OCI-LY1 (cell line): Measurements from ENCODE around the gene ANKRD24.
"Not testable (repeated sequence)": the region's sequence is repeated elsewhere in the genome, so short reads cannot be mapped to it uniquely, and the experiment has no call there.

Experiments
- H2AFZ ChIP-seq: fragments of 200-600 bp; sonication (generic), shearing (Covaris generic); 2 replicates; pipeline ENCODE4 v1.6.0; 2014; ENCODE audit warnings: antibody characterized with exemption, mild to moderate bottlenecking, low read length
- H3F3A ChIP-seq: fragments of 200-600 bp; sonication (generic), shearing (Covaris generic); 2 replicates; pipeline ENCODE4 v1.6.0; 2014; ENCODE audit warnings: mild to moderate bottlenecking, antibody characterized with exemption, low read length, moderate library complexity; ENCODE audit not compliant: insufficient read depth
- H3K27ac ChIP-seq: fragments of 200-600 bp; sonication (generic); 2 replicates; pipeline ENCODE4 v1.5.1; 2014; ENCODE audit warnings: low read length, mixed run types, mild to moderate bottlenecking, low read depth; ENCODE audit not compliant: poor library complexity, severe bottlenecking
- H3K27me3 ChIP-seq: fragments of 200-600 bp; sonication (generic); 2 replicates; pipeline ENCODE4 v1.6.0; 2014; ENCODE audit warnings: antibody characterized with exemption, mild to moderate bottlenecking, low read length, moderate library complexity; ENCODE audit not compliant: insufficient read depth
- H3K36me3 ChIP-seq: fragments of 200-600 bp; sonication (generic); 2 replicates; pipeline ENCODE4 v1.6.1; 2014; ENCODE audit warnings: mild to moderate bottlenecking, antibody characterized with exemption, low read length, moderate library complexity, mixed read lengths; ENCODE audit not compliant: insufficient read depth
- H3K4me1 ChIP-seq: fragments of 200-600 bp; sonication (generic); 2 replicates; pipeline ENCODE4 v1.5.1; 2014; ENCODE audit warnings: mild to moderate bottlenecking, low read length, moderate library complexity; ENCODE audit not compliant: insufficient read depth, severe bottlenecking
- H3K4me2 ChIP-seq: fragments of 200-600 bp; sonication (generic), shearing (Covaris generic); 2 replicates; pipeline ENCODE4 v1.6.1; 2014; ENCODE audit warnings: low read length
- H3K4me3 ChIP-seq: fragments of 200-600 bp; sonication (generic); 2 replicates; pipeline ENCODE4 v1.5.1; 2014; ENCODE audit warnings: low read length, low read depth, mild to moderate bottlenecking, mixed read lengths; ENCODE audit not compliant: poor library complexity, severe bottlenecking
- H3K79me2 ChIP-seq: fragments of 200-600 bp; shearing (Covaris generic); 2 replicates; pipeline ENCODE4 v1.6.1; 2016; ENCODE audit warnings: mixed run types, low read length, mixed read lengths; ENCODE audit not compliant: insufficient read depth
- H3K9ac ChIP-seq: fragments of 200-600 bp; sonication (generic), shearing (Covaris generic); 2 replicates; pipeline ENCODE4 v1.6.1; 2014; ENCODE audit warnings: mild to moderate bottlenecking, low read length, mixed read lengths
- H3K9me2 ChIP-seq: fragments of 200-600 bp; sonication (generic), shearing (Covaris generic); 2 replicates; pipeline ENCODE4 v1.6.1; 2014; ENCODE audit warnings: low read depth, mild to moderate bottlenecking, low read length, mixed read lengths
- H3K9me3 ChIP-seq: fragments of 200-600 bp; shearing (Covaris generic); 2 replicates; pipeline ENCODE4 v1.6.1; 2014; ENCODE audit warnings: low read length, mixed read lengths
- H4K20me1 ChIP-seq: fragments of 200-600 bp; sonication (generic), shearing (Covaris generic); 2 replicates; pipeline ENCODE4 v1.6.0; 2016; ENCODE audit warnings: mild to moderate bottlenecking, low read length; ENCODE audit not compliant: insufficient read depth
- EZH2 ChIP-seq: fragments of 200-600 bp; sonication (generic), shearing (Covaris generic); IDR thresholded peaks from 2 replicates; pipeline ENCODE4 v1.8.0; 2017; ENCODE audit warnings: borderline replicate concordance, mixed run types, mild to moderate bottlenecking, antibody characterized with exemption, low read length, moderate library complexity, mixed read lengths
- TF ChIP-seq, protein P1 (sequence below): fragments of 200-600 bp; sonication (generic), shearing (Covaris generic); IDR thresholded peaks from 2 replicates; pipeline ENCODE4 v1.5.1; 2017; ENCODE audit warnings: mild to moderate bottlenecking, antibody characterized with exemption, low read length, moderate library complexity, mixed read lengths

Gene ANKRD24

DNA sequence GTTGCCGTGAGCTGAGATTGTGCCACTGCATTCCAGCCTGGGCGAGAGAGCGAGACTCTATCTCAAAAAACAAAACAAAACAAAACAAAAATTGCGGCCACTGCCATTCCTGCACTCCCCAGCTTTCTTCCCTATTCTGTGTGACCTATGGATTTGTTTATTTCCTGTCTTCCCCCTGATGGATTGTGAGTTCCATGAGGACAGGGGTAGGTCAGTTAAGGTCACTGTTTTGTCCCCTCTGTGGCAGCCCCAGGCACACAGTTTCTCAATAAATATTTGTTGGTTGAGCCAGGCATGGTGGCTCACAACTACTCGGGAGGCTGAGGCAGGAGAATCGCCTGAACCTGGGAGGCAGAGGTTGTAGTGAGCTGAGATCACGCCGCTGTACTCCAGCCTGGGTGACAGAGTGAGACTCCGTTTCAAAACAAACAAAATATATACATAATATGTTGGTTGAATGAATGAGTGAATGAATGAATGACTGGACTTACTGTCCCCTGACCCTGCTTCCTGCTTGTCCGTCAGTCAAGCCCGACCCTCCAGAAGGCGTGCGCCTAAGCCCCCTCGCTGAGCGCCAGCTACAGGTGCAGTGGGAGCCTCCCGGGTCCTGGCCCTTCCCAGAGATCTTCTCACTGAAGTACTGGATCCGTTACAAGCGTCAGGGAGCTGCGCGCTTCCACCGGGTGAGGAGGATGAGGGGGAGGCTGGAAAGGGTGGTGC, 51.8 kb downstream of the ANKRD24 start:
- Histone ChIP-seq H3K27ac (no peak overlapping the region), H3F3A (no peaks in the 10 kb centered on the region), H2AFZ (no peak overlapping the region), H3K4me3 (no peak overlapping the region), H3K9ac (no peak overlapping the region), H3K27me3 (no peaks in the 10 kb centered on the region), H3K4me1 (no peaks in the 10 kb centered on the region), H3K9me3 (no peaks in the 10 kb centered on the region), H3K4me2 (no peak overlapping the region), H4K20me1 (no peaks in the 10 kb centered on the region), H3K79me2 (no peaks in the 10 kb centered on the region), H3K9me2 (no peaks in the 10 kb centered on the region), H3K36me3 (no peaks in the 10 kb centered on the region)
- TF ChIP-seq, protein P1, sequence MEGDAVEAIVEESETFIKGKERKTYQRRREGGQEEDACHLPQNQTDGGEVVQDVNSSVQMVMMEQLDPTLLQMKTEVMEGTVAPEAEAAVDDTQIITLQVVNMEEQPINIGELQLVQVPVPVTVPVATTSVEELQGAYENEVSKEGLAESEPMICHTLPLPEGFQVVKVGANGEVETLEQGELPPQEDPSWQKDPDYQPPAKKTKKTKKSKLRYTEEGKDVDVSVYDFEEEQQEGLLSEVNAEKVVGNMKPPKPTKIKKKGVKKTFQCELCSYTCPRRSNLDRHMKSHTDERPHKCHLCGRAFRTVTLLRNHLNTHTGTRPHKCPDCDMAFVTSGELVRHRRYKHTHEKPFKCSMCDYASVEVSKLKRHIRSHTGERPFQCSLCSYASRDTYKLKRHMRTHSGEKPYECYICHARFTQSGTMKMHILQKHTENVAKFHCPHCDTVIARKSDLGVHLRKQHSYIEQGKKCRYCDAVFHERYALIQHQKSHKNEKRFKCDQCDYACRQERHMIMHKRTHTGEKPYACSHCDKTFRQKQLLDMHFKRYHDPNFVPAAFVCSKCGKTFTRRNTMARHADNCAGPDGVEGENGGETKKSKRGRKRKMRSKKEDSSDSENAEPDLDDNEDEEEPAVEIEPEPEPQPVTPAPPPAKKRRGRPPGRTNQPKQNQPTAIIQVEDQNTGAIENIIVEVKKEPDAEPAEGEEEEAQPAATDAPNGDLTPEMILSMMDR = no peak
- TF ChIP-seq EZH2 = no peak

DNA sequence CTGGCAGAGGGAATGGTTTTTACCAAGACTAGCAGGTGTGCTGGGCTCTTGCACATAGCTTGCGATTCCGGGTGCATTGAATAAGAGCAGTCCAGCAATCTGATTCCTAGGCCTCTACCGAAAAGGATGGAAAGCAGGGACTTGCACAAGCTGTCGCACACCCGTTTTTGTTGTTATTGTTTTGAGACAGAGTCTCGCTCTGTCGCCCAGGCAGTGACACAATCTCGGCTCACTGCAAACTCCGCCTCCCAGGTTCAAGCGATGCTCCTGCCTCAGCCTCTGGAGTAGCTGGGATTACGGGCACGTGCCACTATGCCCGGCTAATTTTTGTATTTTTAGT, 52.3 kb downstream of the ANKRD24 start:
- Histone ChIP-seq H3K27me3 (no peaks in the 10 kb centered on the region), H3K36me3 (no peaks in the 10 kb centered on the region), H3K9me2 (no peaks in the 10 kb centered on the region), H4K20me1 (no peaks in the 10 kb centered on the region), H3K9ac (no peak overlapping the region), H3K9me3 (no peaks in the 10 kb centered on the region), H3K4me3 (no peak overlapping the region), H2AFZ (no peak overlapping the region), H3K79me2 (no peaks in the 10 kb centered on the region), H3K27ac (no peak overlapping the region), H3F3A (no peaks in the 10 kb centered on the region), H3K4me1 (no peaks in the 10 kb centered on the region), H3K4me2 (no peak overlapping the region)
- TF ChIP-seq, protein P1 = no peak
- no peak for TF ChIP-seq EZH2

DNA sequence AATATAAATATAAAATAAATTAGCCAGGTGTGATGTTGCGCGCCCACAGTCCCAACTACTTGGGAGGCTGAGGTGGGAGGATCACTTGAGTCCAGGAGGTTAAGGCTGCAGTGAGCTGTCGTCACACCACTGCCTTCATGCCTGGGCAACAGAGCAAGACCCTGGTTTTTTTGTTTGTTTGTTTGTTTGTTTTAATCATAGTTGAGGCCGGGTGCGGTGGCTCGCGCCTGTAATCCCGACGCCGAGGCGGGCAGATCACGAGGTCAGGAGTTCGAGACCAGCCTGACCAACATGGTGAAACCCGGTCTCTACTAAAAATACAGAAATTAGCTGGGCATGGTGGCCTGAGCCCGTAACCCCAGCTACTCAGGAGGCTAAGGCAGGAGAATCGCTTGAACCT, 55.0 kb downstream of the ANKRD24 start:
- not testable (repeated sequence) for H2AFZ ChIP-seq, H3K27ac ChIP-seq, H3K9me3 ChIP-seq, H3K9me2 ChIP-seq, H3F3A ChIP-seq, H4K20me1 ChIP-seq, H3K4me1 ChIP-seq, H3K27me3 ChIP-seq, H3K4me3 ChIP-seq, H3K4me2 ChIP-seq, H3K36me3 ChIP-seq, H3K9ac ChIP-seq, H3K79me2 ChIP-seq

DNA sequence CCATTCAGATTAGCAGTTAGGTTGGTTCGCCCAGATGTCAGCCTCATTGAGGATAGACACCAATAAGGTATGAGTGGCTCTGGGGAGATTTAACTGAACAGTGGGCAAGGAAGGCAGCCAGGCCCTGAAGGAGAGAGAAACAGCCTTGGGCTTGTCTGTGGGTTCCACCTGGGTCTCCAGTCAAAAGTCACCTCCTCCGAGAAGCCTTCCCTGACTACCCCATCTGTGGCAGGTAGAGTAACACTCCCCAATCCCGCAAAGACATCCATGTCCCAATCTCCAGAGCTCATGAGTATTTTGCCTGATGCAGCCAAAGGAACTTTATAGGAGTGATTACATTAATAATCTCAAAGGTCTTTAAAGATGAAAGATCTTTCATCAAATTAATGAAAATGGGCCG, 56.3 kb downstream of the ANKRD24 start:
- no peak for TF ChIP-seq EZH2
- TF ChIP-seq, protein P1 = no peak
- Histone ChIP-seq H3K4me1 (no peaks in the 10 kb centered on the region), H3K27me3 (no peaks in the 10 kb centered on the region; the same call in 1 of the 2 replicates), H4K20me1 (no peaks in the 10 kb centered on the region), H3F3A (no peaks in the 10 kb centered on the region), H3K4me2 (no peak overlapping the region), H3K9ac (no peak overlapping the region), H3K79me2 (no peaks in the 10 kb centered on the region), H3K4me3 (no peak overlapping the region), H3K36me3 (no peaks in the 10 kb centered on the region), H3K9me3 (no peaks in the 10 kb centered on the region), H3K27ac (no peak overlapping the region), H3K9me2 (no peaks in the 10 kb centered on the region), H2AFZ (no peak overlapping the region)
